OCI-LY3 (cell line): ENCODE results near the gene COMMD3.

ENCODE experiments used
- H2AFZ ChIP-seq: fragments of 200-600, 300-600 bp; shearing (Covaris generic); 2 replicates; pipeline ENCODE4 v1.6.0; 2014; ENCODE audit warnings: antibody characterized with exemption, low read depth, low read length
- H3K27ac ChIP-seq: fragments of 200-600, 300-600 bp; sonication (generic); 2 replicates; pipeline ENCODE4 v1.5.1; 2014; ENCODE audit warnings: mild to moderate bottlenecking, low read length, moderate library complexity, mixed read lengths
- H3K27me3 ChIP-seq: fragments of 200-600, 300-600 bp; sonication (generic); 2 replicates; pipeline ENCODE4 v1.6.1; 2014; ENCODE audit warnings: low read depth, low read length, mixed read lengths
- H3K36me3 ChIP-seq: fragments of 200-600, 300-600 bp; sonication (generic); replicated peaks from 2 replicates; pipeline ENCODE3; 2014; ENCODE audit warnings: low read depth, low read length, mixed read lengths
- H3K4me1 ChIP-seq: fragments of 300-600, 200-600 bp; sonication (generic); 2 replicates; pipeline ENCODE4 v1.6.1; 2014; ENCODE audit warnings: low read length, mixed read lengths
- H3K4me2 ChIP-seq: fragments of 200-600, 300-600 bp; sonication (generic); 2 replicates; pipeline ENCODE4 v1.6.1; 2014; ENCODE audit warnings: low read length, mixed read lengths
- H3K4me3 ChIP-seq: fragments of 300-600, 200-600 bp; sonication (generic); 2 replicates; pipeline ENCODE4 v1.5.1; 2014; ENCODE audit warnings: antibody characterized with exemption, mild to moderate bottlenecking, low read length, moderate library complexity
- H3K79me2 ChIP-seq: fragments of 300-600, 200-600 bp; shearing (Covaris generic); 2 replicates; pipeline ENCODE4 v1.6.1; 2014; ENCODE audit warnings: mild to moderate bottlenecking, low read length, mixed read lengths
- H3K9ac ChIP-seq: fragments of 300-600, 200-600 bp; shearing (Covaris generic); 2 replicates; pipeline ENCODE4 v1.6.0; 2014; ENCODE audit warnings: mild to moderate bottlenecking, low read length, moderate library complexity
- H3K9me3 ChIP-seq: fragments of 200-600, 300-600 bp; shearing (Covaris generic); 2 replicates; pipeline ENCODE4 v1.6.1; 2014; ENCODE audit warnings: low read length, mixed read lengths; ENCODE audit not compliant: insufficient read depth
- H4K20me1 ChIP-seq: fragments of 200-600, 300-600 bp; sonication (generic); 2 replicates; pipeline ENCODE4 v1.6.1; 2016; ENCODE audit warnings: low read length, mixed read lengths; ENCODE audit not compliant: insufficient read depth
- CTCF ChIP-seq: fragments of 200-600, 300-600 bp; sonication (generic); IDR thresholded peaks from 2 replicates; pipeline ENCODE4 v1.5.1; 2014; ENCODE audit warnings: antibody characterized with exemption, low read length, low read depth
- EZH2phosphoT487 ChIP-seq: fragments of 200-600 bp; shearing (Covaris generic); IDR thresholded peaks from 2 replicates; pipeline ENCODE4 v1.6.1; 2018; ENCODE audit warnings: antibody characterized with exemption, mixed run types, low read depth

Gene COMMD3

DNA sequence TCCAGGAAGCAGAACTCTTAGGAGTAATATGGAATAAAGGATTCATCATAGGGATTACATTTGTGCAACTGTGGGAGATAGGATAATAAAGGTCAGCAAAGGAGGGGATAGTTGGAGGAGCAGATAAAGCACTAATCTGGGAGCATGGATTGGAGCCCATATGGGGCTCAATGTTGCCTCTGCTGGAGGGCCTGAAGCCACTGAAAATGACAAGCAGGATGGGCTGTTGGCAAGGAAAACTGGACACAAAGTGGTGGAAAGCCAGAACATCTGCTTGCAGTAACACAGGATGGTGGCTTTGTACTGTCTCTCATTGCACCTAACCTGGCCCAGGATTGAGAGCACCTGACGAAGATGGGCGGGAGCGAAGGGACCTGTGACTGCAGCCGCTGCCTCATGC, 15.0 kb upstream of the COMMD3 start:
- Histone ChIP-seq H3K4me3 (no peak overlapping the region), H2AFZ (no peak overlapping the region), H3K4me2 (no peak overlapping the region), H3K27me3 (no peaks in the 10 kb centered on the region), H3K79me2 (no peaks in the 10 kb centered on the region), H3K9me3 (no peaks in the 10 kb centered on the region), H3K27ac (no peak overlapping the region), H4K20me1 (no peaks in the 10 kb centered on the region), H3K9ac (no peak overlapping the region), H3K36me3 (no peaks in the 10 kb centered on the region), H3K4me1 (no peaks in the 10 kb centered on the region)
- TF ChIP-seq EZH2phosphoT487 (no peak), CTCF (no peak)

- TF ChIP-seq CTCF (no peak), EZH2phosphoT487 (no peak)
- no peaks in the 10 kb centered on the region for H3K9me3 ChIP-seq
- H3K36me3 ChIP-seq, result no peaks in the 10 kb centered on the region
- no peak overlapping the region for H3K4me2 ChIP-seq
- no peaks in the 10 kb centered on the region for H4K20me1 ChIP-seq
- no peaks in the 10 kb centered on the region for H3K79me2 ChIP-seq
- no peak overlapping the region for H3K4me3 ChIP-seq
- peaks cover 6% of the 10 kb centered on the region for H3K4me1 ChIP-seq
- no peaks in the 10 kb centered on the region for H3K27me3 ChIP-seq
- no peak overlapping the region for H3K27ac ChIP-seq
- H2AFZ ChIP-seq, result no peak overlapping the region
- no peak overlapping the region for H3K9ac ChIP-seq
Measured at GRCh38 chr10:22303461-22303860, 12.7 kb upstream of the COMMD3 start.

GRCh38 chr10:22305721-22306120, 10.5 kb upstream of the COMMD3 start:
- H2AFZ ChIP-seq, result no peak overlapping the region

GRCh38 chr10:22308390-22308789, 7.8 kb upstream of the COMMD3 start:
- no peak overlapping the region for H3K4me3 ChIP-seq
- TF ChIP-seq CTCF (no peak), EZH2phosphoT487 (no peak)
- no peaks in the 10 kb centered on the region for H3K79me2 ChIP-seq
- H3K9me3 ChIP-seq, result no peaks in the 10 kb centered on the region
- H3K4me1 ChIP-seq, result peaks cover 8% of the 10 kb centered on the region
- H3K9ac ChIP-seq, result no peak overlapping the region
- H2AFZ ChIP-seq, result no peak overlapping the region
- H3K27ac ChIP-seq, result no peak overlapping the region
- no peaks in the 10 kb centered on the region for H4K20me1 ChIP-seq
- H3K27me3 ChIP-seq, result no peaks in the 10 kb centered on the region
- peak overlapping the region; percentile 2; the same call in 1 of the 2 replicates for H3K4me2 ChIP-seq
- no peaks in the 10 kb centered on the region for H3K36me3 ChIP-seq

More at GRCh38 chr10:22305721-22306120, 10.5 kb upstream of the COMMD3 start:
- no peak overlapping the region for H3K27ac ChIP-seq
- H3K9me3 ChIP-seq, result no peaks in the 10 kb centered on the region
- TF ChIP-seq CTCF, result no peak
- TF ChIP-seq EZH2phosphoT487, result no peak
- H3K4me1 ChIP-seq, result peaks cover 8% of the 10 kb centered on the region
- no peaks in the 10 kb centered on the region for H3K36me3 ChIP-seq
- no peak overlapping the region for H3K4me2 ChIP-seq
- no peaks in the 10 kb centered on the region for H3K27me3 ChIP-seq
- no peaks in the 10 kb centered on the region for H3K79me2 ChIP-seq
- H4K20me1 ChIP-seq, result no peaks in the 10 kb centered on the region
- no peak overlapping the region for H3K4me3 ChIP-seq
- H3K9ac ChIP-seq, result no peak overlapping the region
